Suppressor macrophage treated with lipopolysaccharide for 1 hour (primary cell): ENCODE measurements around the gene TMC3.
A peak's percentile ranks its signal among the peaks of the same experiment; 100 is the strongest.
"Not testable (repeated sequence)": the region's sequence is repeated elsewhere in the genome, so short reads cannot be mapped to it uniquely, and the experiment has no call there.

ENCODE experiments used
- DNase-seq, 3 donors: peaks; one replicate each; pipeline ENCODE4 v3.0.0-alpha.2; 2020 to 2022

The TMC3 gene

GRCh38 chr15:81384891-81385720 is 11.1 kb upstream of the TMC3 start:
- no peak for DNase-seq

DNA sequence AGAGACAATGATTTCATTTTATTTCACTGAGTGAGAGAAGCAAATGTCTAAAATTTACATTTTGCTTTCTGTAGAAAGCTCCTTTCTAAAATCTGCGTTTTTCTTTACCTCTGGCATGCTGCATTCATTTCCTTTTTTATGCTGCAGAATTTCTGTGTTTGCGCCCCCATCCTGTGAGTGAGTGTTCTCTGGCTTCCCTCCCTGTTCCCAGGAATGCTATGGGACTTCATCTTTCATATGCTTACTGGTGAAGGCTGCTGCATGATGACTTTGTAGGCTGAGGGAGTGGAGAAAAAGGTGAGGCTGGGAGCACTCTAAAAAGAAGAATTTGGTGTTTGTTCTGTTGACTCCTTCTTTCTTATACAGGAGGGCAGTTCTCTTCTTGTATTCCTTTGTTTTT is 7.7 kb upstream of the TMC3 start:
- DNase-seq, result no peak

GRCh38 chr15:81380668-81381067 is 6.7 kb upstream of the TMC3 start:
- DNase-seq, result no peak

DNA sequence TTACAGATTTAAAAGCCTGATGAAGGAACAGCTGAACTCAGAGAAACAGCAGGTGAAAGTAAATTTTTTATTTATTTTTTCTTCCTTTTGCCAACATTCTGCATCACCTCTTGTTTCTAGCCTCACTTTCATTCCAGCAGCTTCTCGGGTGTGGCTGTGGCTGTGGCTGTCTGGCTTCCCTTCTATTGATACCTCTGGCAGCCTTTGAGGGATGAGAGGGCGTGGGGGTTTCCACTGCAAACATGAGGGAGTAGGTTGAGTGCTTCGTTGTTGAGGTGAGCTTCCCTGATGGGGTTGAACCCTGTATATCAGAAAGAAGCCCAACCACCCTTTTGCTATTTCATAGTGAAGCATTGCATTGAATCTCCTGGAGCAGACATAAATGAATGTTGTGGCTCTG is 6.2 kb upstream of the TMC3 start:
- DNase-seq, result no peak

DNA sequence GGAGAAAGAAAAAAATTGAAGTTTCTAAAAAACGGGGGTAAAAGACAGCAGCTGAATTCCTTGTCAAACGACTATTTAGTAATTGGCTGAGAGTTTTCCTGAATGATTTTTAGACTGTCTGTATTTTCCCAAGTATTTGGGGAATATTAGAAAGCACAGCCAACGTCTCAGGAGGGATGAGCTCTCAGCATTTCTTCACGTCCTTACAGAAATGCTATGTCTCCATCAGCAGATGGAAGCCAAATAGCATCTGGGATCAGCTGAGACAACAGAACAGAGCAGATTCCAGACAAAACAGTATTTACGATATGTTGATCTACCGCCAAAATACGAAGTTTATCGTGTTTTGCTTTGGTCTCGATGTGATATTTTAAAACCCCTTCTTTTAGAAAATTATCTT is 5.3 kb upstream of the TMC3 start:
- no peak for DNase-seq

DNA sequence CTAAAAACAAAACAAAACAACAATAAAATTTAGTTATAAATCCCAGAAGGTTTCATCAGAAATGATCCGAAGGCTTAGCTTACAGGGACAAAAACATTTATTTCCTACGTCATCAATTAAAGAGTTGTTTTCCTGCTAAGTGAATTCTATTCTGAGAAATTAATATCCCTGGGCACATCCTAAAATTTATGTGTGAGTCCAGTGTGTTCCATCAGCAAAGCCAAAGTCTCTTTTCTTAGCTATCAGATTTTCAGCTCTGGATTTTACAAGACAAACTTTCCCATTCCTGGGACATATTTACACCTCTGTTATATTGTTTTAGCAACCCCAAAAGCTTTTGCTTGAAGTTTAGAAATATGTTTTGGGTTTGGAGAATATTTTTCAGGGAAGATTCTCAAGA is 4.4 kb upstream of the TMC3 start:
- DNase-seq, result no peak

DNA sequence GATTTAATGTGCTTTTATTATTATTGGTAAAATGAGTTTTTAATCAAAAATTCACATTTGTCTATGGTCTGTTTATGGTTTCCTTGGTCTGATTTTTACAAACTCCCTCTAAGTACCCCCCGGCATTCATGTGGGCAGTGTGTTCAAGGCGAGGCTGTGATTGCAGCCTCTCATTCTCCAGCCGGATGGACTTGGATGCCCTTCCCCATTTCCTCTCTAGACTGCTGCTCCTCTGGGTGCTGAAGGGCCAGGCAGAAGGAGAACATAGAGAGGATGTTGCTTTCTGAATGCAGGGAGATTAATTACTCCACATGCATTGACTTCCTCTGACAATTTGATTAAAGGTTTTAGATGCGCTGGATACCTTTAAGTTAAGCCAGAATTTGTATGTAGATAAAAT is 3.9 kb upstream of the TMC3 start:
- no peak for DNase-seq

GRCh38 chr15:81376231-81376630 is 2.2 kb upstream of the TMC3 start:
- no peak for DNase-seq

- DNase-seq, result no peak
Measured at GRCh38 chr15:81375461-81375860, 1.4 kb upstream of the TMC3 start.

DNA sequence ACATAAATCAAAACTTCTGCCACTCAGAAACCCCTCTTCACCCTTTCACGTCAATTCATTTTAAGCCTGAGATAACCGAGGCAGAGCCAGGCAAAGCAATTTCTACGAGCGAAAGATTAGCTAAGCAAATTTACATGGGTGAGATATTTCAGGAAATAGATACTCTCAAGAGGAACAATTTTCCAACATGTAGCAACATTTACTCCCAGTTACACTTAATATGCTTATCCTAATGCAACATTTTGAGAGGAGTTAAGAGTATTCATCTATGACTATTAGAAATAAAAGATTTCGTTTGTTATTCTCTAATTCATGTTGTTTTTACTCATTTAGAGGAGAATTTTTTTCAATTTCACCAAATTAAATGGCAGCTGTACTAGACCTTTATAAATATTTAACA is 837 bp downstream of the TMC3 start:
- peak; percentile 7 to 31 (median 18) for DNase-seq

- no peak for DNase-seq
Measured at GRCh38 chr15:81372575-81372974, 1.4 kb downstream of the TMC3 start.

DNA sequence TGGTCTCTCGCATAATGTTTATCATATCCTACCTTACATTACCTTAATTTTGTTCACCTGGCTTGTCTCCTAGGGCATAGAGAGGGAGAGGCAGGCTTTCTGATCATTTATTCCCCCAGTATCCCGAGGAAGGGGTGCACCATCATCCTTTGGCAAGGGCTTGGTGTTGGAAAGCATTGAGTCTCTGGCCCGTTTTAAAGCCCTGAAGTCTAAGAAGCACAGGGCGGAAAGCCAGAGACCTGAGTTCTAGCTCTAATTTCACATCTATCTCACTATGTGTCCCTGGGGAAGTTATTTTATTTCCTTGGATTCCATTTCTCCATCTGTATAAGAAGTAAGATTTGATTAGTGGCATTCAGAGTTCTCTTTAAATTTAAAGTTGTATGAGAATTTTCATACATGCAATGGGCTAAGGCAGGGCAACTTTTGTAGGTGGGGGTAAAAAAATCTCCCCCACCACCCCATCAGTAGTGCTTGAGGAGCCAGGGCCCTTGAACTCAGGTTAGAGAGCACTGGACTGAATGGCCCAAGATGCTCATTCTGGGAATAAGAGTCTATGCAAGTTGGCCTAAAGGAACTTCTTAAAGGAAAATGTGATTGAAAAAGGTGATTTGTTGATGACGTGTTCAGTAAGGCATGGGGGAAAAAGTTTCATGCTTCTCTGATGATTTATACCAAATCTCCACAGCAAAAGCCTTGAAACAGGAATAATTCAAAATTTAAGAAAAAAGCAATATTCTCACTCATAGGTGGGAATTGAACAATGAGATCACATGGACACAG is 10.1 kb downstream of the TMC3 start:
- no peak for DNase-seq

GRCh38 chr15:81363276-81363675 is 10.7 kb downstream of the TMC3 start:
- no peak for DNase-seq

DNA sequence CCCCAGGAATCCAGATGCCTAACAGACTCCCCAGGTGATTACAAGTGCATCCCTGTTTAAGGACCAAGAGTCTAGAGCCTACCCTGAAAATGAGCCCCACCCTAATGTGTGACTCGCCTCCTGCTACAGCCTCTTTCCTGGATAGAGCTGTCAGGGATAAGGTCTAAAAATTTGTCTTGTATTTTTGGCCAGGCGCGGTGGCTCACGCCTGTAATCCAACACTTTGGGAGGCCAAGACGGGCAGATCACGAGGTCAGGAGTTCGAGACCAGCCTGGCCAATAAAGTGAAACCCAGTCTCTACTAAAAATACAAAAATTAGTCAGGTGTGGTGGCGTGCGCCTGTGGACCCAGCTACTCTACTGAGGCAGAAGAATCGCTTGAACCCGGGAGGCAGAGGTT is 11.2 kb downstream of the TMC3 start:
- no peak for DNase-seq

DNA sequence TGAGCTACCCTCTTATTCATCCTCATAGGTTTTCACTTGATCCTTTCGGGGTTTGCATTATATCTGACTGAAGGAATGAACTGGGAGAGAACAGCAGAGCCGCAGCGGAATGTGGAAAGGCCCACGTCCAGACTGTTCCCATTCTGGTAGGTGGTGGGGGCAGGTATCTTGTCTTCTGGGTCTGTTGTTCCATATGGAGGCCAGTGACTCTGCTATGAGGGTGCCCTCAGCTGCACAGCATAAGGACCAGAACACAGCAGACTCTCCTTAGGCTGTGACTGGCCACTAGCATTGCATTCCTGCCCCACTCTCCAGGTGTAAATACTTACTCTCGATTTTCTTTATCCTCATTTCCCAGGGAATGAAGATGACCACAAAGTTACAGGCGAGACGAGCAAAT is 12.1 kb downstream of the TMC3 start:
- no peak for DNase-seq

DNA sequence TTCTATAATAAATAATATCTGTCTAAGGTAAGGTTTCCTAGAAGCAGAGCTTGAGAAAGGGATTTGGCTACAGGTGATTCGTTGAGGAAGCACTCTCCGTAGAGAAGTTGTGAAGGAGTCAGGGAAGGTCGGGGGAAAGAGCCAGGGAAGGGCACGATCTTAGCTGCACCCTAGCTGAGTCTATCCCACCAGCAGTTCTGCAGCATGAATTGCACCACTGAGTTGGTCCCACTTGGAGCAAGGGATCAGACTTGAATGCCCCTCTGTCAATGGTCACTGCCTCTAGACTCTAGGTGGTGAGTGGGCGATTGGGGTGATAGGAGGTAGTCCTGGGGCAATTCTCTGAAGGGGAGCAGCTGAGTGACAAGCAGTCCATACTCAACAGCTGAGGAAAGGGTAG is 13.5 kb downstream of the TMC3 start:
- no peak for DNase-seq

GRCh38 chr15:81358248-81358647 is 15.8 kb downstream of the TMC3 start:
- DNase-seq, result no peak

DNA sequence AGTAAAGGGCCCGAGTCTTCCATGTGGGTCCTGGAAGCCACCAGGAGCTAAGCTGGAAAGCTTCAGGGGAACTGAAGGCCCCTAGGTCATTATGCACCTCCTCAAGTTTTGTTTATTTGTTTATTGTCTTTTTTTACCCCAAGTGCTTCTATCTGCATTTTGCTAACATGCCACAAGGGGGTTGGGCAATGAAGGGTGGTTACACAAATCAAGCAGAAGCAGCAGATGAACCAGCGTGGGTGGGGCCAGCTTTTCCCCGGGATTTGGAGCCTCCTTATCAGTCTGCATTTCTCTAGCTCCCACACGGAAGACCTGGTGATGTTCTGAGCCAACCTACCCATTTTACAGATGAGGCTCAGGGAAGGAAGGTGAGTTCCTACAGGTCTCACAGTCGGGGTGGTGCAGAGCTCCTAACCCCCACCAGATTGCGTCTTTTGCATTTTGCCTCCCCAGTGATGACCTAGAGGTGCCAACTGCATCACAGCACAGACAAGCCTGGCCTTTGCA is 16.8 kb downstream of the TMC3 start:
- DNase-seq, result peak in 1 of 3 donors; percentile 30

- DNase-seq, result no peak
Measured at GRCh38 chr15:81356252-81356651, 17.8 kb downstream of the TMC3 start.

DNA sequence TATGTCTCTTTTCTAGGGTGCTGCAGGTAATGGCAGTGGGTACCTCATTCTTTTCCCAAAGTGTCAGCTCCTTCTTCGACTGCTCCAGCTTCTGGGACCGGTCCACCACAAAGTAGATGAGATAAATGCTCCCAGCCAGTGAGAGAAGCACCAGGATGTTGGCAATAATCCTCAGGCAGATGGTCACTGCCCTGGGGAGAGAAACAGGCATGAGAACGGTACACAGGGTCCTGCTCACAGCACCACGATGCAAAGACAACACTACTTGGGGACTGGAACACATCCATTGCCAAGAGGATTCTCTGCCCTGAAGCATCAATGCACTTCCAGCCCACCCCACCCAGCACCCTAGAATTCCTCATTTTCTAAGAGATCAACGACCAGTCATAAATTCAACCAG is 22.4 kb downstream of the TMC3 start:
- DNase-seq, result no peak

GRCh38 chr15:81349271-81349670 is 24.7 kb downstream of the TMC3 start:
- DNase-seq, result no peak

- DNase-seq, result not testable (repeated sequence)
Measured at GRCh38 chr15:81348691-81349090, 25.3 kb downstream of the TMC3 start.

- no peak for DNase-seq
Measured at GRCh38 chr15:81347910-81348309, 26.1 kb downstream of the TMC3 start.

DNA sequence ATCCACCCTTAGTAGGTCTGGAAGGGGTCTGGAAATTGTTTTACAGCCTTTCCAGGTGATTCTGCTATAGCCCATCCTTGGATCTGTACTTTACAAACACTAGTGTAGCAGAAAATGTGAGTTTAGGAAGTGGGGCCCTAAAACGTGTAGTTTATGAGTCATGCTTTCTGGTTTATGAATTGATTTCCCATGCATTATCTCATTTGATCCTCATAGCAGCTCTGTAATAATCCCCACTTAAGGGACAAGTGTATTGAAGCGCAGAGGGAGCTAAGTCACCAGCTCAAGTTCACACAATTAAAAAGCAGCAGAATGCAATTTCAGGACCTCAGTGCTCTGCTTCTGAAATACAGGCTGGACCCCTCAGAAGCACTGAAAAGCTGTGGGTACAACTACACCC is 27.4 kb downstream of the TMC3 start:
- DNase-seq, result no peak
